ENCODE data around the gene HERC2.
"Not testable (repeated sequence)": the region's sequence is repeated elsewhere in the genome, so short reads cannot be mapped to it uniquely, and the experiment has no call there.

The HERC2 gene

GRCh38 chr15:28182216-28182615 is 139.8 kb downstream of the HERC2 start:
- H3K4me3 ChIP-seq (ENCODE audit: low read depth, low read length), result no peak overlapping the region
- TF ChIP-seq CTCF (IDR thresholded peaks at IDR 0.05; ENCODE audit: low read depth, low read length), result no peak
- DNase-seq (ENCODE audit: low read depth, low spot score), result no peak
- in situ Hi-C loops (cut with HindIII; ENCODE audit: low sequenced_read_pairs), result no loop called here

DNA sequence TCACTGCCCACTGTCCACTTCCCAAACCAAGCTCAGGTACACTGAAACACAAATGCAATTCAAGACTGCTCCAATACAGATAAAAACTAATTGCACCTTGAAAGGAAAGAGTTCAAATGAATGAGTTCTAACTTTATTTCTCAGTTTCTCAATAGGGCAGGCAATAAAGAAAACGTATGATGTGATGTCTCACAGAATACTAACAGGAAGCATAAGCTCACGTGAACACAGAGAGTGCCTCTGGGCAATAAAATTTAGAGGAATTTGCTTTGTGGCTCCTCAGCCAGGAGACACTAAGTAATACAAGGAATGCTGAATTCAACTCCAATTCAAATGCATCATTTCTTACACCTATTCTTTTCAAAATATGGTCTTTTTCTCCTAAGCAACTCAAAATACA is 140.6 kb downstream of the HERC2 start:
- H3K4me3 ChIP-seq (ENCODE audit: low read depth, low read length), result no peak overlapping the region
- no peak for DNase-seq (ENCODE audit: low read depth, low spot score)
- no peak for TF ChIP-seq CTCF (IDR thresholded peaks at IDR 0.05; ENCODE audit: low read depth, low read length)
- in situ Hi-C loops (cut with HindIII; ENCODE audit: low sequenced_read_pairs), result no loop called here

DNA sequence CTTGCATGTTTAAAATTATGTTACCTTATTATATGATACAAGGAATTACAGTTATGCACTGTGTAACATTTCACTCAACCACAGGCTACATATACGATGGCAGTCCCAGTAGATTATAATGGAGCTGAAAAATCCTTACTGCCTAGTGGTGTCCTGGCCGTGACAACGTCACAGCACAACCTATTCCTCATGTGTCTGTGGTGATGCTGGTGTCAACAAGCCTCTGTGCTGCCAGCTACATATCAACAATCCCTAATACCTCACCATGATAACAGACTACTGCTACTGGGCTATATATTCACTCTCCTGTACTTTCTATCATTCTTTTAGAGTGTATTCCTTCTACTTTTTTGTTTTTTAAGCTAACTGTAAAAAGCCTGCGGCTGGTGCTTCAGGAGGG is 142.7 kb downstream of the HERC2 start:
- TF ChIP-seq CTCF (IDR thresholded peaks at IDR 0.05; ENCODE audit: low read depth, low read length), result no peak
- in situ Hi-C loops (cut with HindIII; ENCODE audit: low sequenced_read_pairs), result no loop called here

DNA sequence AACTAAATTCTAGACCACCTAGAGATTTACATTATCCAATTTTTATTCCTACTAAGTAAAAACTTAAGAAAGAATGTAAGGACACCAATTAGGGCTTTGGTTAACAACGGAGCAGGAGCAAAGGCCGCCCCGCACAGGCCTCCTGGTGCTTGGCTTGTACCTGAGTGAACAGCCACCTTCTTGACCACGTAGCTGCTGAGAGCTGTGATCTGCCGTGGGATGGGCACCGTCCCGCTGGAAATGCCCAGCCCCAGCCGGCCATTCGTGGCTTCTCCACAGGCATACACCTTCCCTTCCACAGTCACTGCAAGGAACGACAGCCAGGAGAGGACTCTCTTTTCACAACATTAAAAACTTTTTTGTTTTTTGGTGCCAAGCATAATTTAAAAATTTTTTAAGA is 143.3 kb downstream of the HERC2 start:
- no peak for TF ChIP-seq CTCF (IDR thresholded peaks at IDR 0.05; ENCODE audit: low read depth, low read length)
- in situ Hi-C loops (cut with HindIII; ENCODE audit: low sequenced_read_pairs), result no loop called here
- DNase-seq (ENCODE audit: low read depth, low spot score), result no peak
- no peak overlapping the region for H3K4me3 ChIP-seq (ENCODE audit: low read depth, low read length)

More for the DNA sequence above, 142.7 kb downstream of the HERC2 start:
- H3K4me3 ChIP-seq (ENCODE audit: low read depth, low read length), result no peak overlapping the region
- no peak for DNase-seq (ENCODE audit: low read depth, low spot score)

- in situ Hi-C loops (cut with HindIII; ENCODE audit: low sequenced_read_pairs), result no loop called here
- H3K4me3 ChIP-seq (ENCODE audit: low read depth, low read length), result no peak overlapping the region
- no peak for DNase-seq (ENCODE audit: low read depth, low spot score)
- no peak for TF ChIP-seq CTCF (IDR thresholded peaks at IDR 0.05; ENCODE audit: low read depth, low read length)
Observed at GRCh38 chr15:28178290-28178689, 143.7 kb downstream of the HERC2 start.

- no peak for TF ChIP-seq CTCF (IDR thresholded peaks at IDR 0.05; ENCODE audit: low read depth, low read length)
- no peak overlapping the region for H3K4me3 ChIP-seq (ENCODE audit: low read depth, low read length)
- in situ Hi-C loops (cut with HindIII; ENCODE audit: low sequenced_read_pairs), result no loop called here
- no peak for DNase-seq (ENCODE audit: low read depth, low spot score)
Observed at GRCh38 chr15:28169366-28169765, 152.6 kb downstream of the HERC2 start.

DNA sequence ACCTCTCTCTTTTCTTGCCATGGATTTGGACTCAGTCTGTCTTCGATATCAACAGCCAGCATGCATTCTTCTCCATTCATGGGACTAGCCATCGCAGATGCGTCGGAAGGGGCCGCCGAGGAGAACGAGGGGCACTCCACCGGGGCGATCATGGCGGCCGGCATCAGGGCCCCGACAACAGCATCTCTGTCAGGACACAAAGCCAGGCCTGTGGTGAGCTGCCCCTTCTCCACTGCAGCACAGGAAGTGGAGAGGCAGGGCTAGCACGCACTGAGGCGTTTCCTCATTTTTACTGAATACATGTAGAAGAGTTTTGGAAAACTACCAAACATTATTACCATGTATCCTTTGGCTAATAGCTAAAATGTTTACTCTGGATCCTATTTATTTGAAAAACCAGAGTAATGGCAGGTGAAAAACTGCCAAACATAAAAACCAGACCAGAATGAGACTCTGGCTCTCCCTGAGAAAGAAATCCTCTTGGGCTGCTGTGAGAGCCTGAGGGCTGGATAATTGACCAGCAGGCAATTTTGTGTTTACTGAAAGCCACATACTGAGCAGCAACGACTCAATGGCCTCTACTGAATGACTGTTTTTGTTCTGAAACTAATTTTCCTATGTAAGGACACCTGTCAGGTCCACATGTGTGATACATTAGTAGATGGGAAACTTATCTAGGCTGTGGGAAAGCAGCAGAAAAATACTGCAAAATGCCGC is 153.4 kb downstream of the HERC2 start:
- DNase-seq (ENCODE audit: low read depth, low spot score); in situ Hi-C loops (cut with HindIII; ENCODE audit: low sequenced_read_pairs); H3K4me3 ChIP-seq (ENCODE audit: low read depth, low read length): not testable (repeated sequence)

All from astrocyte of the spinal cord (primary cell).